Measurements from ENCODE around the gene CSH2.

The CSH2 gene

DNA sequence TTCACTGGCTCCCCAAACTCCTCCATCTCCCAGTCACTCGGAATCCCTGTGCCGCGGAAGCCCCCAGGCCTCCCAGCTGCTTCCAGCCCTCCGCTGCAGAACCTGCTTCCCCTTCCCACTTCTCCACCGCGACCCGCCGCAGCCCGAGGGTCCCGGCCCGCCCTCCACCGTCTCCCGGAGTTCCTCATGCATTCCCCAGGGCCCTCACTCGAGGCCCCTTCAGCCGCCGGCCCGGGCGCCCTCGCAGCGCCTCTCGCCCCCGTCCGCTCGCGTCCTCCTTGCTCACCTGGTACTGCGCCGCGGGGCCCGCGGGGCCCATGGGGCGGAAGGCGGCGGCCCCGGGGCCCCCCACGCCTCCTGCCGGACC, 31.3 kb downstream of the CSH2 start:
- in situ Hi-C loops (cut with HindIII; ENCODE audit: low sequenced_read_pairs): no loop called here
- H3K4me3 ChIP-seq (ENCODE audit: low read depth, low read length): peak overlapping the region; percentile 87
- DNase-seq (ENCODE audit: low read depth, low spot score): peak; percentile 29
- no peak for TF ChIP-seq CTCF (IDR thresholded peaks at IDR 0.05; ENCODE audit: low read depth, low read length)

- TF ChIP-seq CTCF (IDR thresholded peaks at IDR 0.05; ENCODE audit: low read depth, low read length): no peak
- peak overlapping the region; percentile 87 for H3K4me3 ChIP-seq (ENCODE audit: low read depth, low read length)
- in situ Hi-C loops (cut with HindIII; ENCODE audit: low sequenced_read_pairs): no loop called here
- DNase-seq (ENCODE audit: low read depth, low spot score): peak; percentile 32
Observed at GRCh38 chr17:63841350-63842172, 31.9 kb downstream of the CSH2 start.

DNA sequence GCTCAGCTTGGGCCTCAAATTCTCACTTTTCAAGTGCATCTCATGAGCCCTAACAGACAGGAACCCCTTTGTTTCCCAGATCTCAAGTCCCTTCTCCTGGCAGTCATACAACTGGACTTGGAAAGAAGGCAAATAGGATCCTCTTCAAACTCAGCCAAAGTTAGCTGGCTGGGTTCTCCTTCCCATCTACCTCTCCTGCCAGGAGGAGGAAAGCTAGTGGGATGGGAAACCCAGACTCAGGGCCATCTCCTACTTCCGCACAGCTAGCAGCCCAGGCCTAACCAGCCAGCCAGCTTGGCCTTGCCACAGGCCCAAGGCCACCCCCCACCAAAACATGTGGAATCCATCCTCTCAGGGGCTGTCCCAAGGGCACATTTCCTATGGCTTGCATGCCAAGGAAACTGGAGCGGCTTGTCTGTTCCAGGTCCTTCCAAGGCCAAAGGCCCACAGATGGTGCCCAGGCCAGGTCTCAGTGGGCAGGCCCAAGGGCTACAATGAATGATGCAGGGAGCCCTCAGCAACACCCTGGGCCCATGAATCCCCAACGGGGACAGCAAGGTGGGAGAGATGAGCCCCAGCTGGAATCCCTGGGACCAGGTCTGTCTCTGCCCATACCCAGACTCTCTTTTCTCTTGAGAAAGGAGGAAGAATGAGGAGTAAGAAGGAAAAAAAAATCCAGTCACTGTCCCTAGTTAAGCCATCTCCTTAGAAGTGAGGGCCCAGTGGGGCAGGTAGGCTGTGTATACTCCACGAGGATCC, 32.7 kb downstream of the CSH2 start:
- in situ Hi-C loops (cut with HindIII; ENCODE audit: low sequenced_read_pairs): no loop called here
- TF ChIP-seq CTCF (IDR thresholded peaks at IDR 0.05; ENCODE audit: low read depth, low read length): no peak

GRCh38 chr17:63838631-63839171, 34.8 kb downstream of the CSH2 start:
- no peak overlapping the region for H3K4me3 ChIP-seq (ENCODE audit: low read depth, low read length)
- peak; percentile 55 for DNase-seq (ENCODE audit: low read depth, low spot score)
- no peak for TF ChIP-seq CTCF (IDR thresholded peaks at IDR 0.05; ENCODE audit: low read depth, low read length)
- in situ Hi-C loops (cut with HindIII; ENCODE audit: low sequenced_read_pairs): no loop called here

More for the DNA sequence above, 32.7 kb downstream of the CSH2 start:
- DNase-seq (ENCODE audit: low read depth, low spot score): no peak
- H3K4me3 ChIP-seq (ENCODE audit: low read depth, low read length): peak overlapping the region; percentile 87

- no peak overlapping the region for H3K4me3 ChIP-seq (ENCODE audit: low read depth, low read length)
- no peak for DNase-seq (ENCODE audit: low read depth, low spot score)
- TF ChIP-seq CTCF (IDR thresholded peaks at IDR 0.05; ENCODE audit: low read depth, low read length): no peak
- in situ Hi-C loops (cut with HindIII; ENCODE audit: low sequenced_read_pairs): no loop called here
Observed at GRCh38 chr17:63837962-63838600, 35.4 kb downstream of the CSH2 start.

DNA sequence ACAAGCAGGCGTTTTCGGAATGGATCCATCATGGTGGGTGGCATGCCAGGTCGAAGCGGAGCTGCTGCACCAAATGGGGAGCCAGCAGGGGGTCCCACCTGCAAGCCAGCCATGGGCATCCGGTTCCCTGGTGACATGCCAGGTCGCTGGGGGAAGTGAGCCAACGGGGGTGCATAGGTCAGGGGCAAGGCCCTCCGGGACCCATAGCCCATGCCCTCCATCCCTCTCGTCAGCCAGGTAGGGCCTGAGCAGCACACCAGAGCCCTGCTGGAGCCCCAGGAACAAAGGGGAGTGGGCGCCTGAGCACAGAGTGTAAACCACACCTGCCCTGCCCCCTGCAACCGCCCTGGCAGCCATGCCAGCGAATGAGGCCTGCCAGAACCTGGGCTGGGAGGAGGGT, 36.0 kb downstream of the CSH2 start:
- no peak overlapping the region for H3K4me3 ChIP-seq (ENCODE audit: low read depth, low read length)
- in situ Hi-C loops (cut with HindIII; ENCODE audit: low sequenced_read_pairs): no loop called here
- no peak for TF ChIP-seq CTCF (IDR thresholded peaks at IDR 0.05; ENCODE audit: low read depth, low read length)
- no peak for DNase-seq (ENCODE audit: low read depth, low spot score)
